Activated CD4-positive, alpha-beta T cell treated with anti-CD3 and anti-CD28 coated beads for 36 hours (primary cell): ENCODE results near the gene FUS. TPM values are rescaled to one million over a fixed set of nuclear protein-coding genes. Genes with fewer than 3 reads are reported as not detected.
"Not testable (repeated sequence)": the region's sequence is repeated elsewhere in the genome, so short reads cannot be mapped to it uniquely, and the experiment has no call there.

Experiments
- ATAC-seq: fragments of 200-7000 bp; cut with Tn5 transposase; one replicate; pipeline ENCODE4 v1.10.0; 2021; ENCODE audit warnings: mild to moderate bottlenecking, moderate library complexity
- CTCF ChIA-PET: fragments of 350-600 bp; sonication (Branson Sonifier 250); formaldehyde crosslinking; loops from one replicate; lab custom pipeline; 2021; ENCODE audit warnings: antibody characterized with exemption; lab: Charles Lee
- POLR2A ChIA-PET: fragments of 350-600 bp; sonication (Branson Sonifier 250); formaldehyde crosslinking; loops from one replicate; lab custom pipeline; 2021; ENCODE audit warnings: antibody characterized with exemption, inconsistent platforms; lab: Charles Lee
- DNase-seq: peaks from one replicate; pipeline ENCODE4 v3.0.0-alpha.2; 2020
- H3K27ac Mint-ChIP-seq: one replicate; pipeline ENCODE4 v1.8.0; 2021; ENCODE audit warnings: mixed read lengths
- H3K27me3 Mint-ChIP-seq: one replicate; pipeline ENCODE4 v1.8.0; 2021; ENCODE audit warnings: mixed read lengths
- H3K36me3 Mint-ChIP-seq: one replicate; pipeline ENCODE4 v1.8.0; 2021; ENCODE audit warnings: low read depth, mixed read lengths
- H3K4me1 Mint-ChIP-seq: one replicate; pipeline ENCODE4 v1.8.0; 2021; ENCODE audit warnings: mixed read lengths
- H3K4me3 Mint-ChIP-seq: one replicate; pipeline ENCODE4 v1.8.0; 2021; ENCODE audit warnings: mild to moderate bottlenecking, moderate library complexity, mixed read lengths
- H3K9me3 Mint-ChIP-seq: one replicate; pipeline ENCODE4 v1.8.0; 2021; ENCODE audit warnings: low read depth, mixed read lengths
- intact Hi-C, 2 experiments: fragments of 100-400 bp; cut with DNase I in 1 of 2; cut with micrococcal nuclease in 1 of 2; formaldehyde crosslinking; loops; one replicate each; pipeline versions ENCODE4 v1.14.2 to v1.15.1; 2022 to 2024; cut with DNase I, micrococcal nuclease
- total RNA-seq, 2 experiments: library from RNA; stranded (reverse); gene quantifications; one replicate each; pipeline ENCODE4 v1.2.3, GENCODE V29; 2021

FUS gene
- total RNA-seq, 2 experiments from 2014 or later = 647 to 648 TPM

DNA sequence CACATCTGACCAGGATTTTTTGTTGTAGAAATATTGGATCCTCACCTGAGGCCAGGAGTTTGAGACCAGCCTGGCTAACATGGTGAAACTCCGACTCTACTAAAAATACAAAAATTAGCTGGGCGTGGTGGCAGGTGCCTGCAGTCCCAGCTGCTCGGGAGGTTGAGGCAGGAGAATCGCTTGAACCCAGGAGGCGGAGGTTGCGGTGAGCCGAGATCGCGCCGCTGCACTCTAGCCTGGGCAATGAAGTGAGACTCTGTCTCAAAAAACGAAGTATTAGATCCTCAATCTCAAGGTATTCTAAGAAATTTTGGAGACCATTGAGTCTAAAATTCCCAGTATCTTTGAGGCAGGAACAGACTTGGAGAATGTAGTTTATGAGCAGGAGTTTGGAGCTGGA, 15.9 kb downstream of the FUS start:
- H3K27me3 Mint-ChIP-seq, H3K4me3 Mint-ChIP-seq, H3K27ac Mint-ChIP-seq, ATAC-seq, H3K9me3 Mint-ChIP-seq, DNase-seq: not testable (repeated sequence)
- peaks cover 58% of the 10 kb centered on the region for H3K4me1 Mint-ChIP-seq
- peaks cover 68% of the 10 kb centered on the region for H3K36me3 Mint-ChIP-seq
- intact Hi-C loops = loop anchor here (1.0 to 5.0 kb wide), 4 partner anchors 10 to 246 kb away; partner anchors contain the start of gene ZNF843 (in 1 of the 2)
- ChIA-PET POLR2A (interaction anchor here (0.8 to 1.6 kb wide), 7 partner anchors 8 to 197 kb away, joined by 3 to 8 read pairs (median 4); no protein-coding TSS in a partner anchor), CTCF (interaction anchor here (1.2 kb wide), 1 partner anchor 187 kb away, joined by 3 read pairs; no protein-coding TSS in a partner anchor)

DNA sequence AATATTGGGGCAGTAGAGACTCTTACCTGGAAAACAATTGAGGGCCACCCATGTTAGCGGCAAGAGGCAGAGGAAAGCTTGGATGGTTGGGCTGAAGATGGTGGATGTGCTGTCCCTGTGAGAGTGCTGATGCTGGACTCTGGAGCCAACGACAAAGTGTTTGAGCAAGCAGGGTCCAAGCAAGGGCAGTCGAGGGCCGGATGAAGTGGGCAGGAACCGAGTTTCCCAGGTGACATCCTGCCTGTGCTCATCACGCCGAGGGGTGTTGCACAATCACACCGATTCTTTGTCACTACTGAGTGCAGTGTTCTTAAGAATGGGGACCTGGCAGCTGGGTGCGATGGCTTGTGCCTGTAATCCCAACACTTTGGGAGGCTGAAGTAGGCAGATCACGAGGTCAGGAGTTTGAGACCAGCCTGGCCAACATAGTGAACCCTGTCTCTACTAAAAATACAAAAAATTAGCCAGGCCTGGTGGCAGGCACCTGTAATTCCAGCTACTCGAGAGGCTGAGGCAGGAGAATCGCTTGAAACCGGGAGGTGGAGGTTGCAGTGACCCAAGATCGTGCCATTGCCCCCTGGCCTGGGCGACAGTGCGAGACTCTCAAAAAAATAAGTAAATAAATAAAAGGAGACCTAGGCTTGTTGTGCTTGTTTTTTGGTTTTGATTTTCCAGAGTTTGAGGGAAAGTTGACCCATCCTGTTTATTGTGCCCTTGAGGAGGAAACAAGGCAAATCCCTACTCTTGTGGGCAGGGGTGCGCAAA, 16.6 kb downstream of the FUS start:
- H3K9me3 Mint-ChIP-seq = no peaks in the 10 kb centered on the region
- intact Hi-C loops = loop anchor here (2.0 to 5.0 kb wide), 3 partner anchors 14 to 246 kb away; partner anchors contain the start of gene ZNF843 (in 1 of the 2)
- ATAC-seq (no peak), DNase-seq (no peak)
- POLR2A ChIA-PET = interaction anchor here (0.6 to 2.3 kb wide), 7 partner anchors 9 to 241 kb away, joined by 3 to 12 read pairs (median 4); partner anchors contain the start of gene FUS
- no peaks in the 10 kb centered on the region for H3K27me3 Mint-ChIP-seq
- H3K36me3 Mint-ChIP-seq = peaks cover 65% of the 10 kb centered on the region
- H3K4me3 Mint-ChIP-seq = no peak overlapping the region
- H3K27ac Mint-ChIP-seq = no peak overlapping the region
- peaks cover 61% of the 10 kb centered on the region for H3K4me1 Mint-ChIP-seq
- CTCF ChIA-PET = interaction anchor here (1.2 kb wide), 1 partner anchor 187 kb away, joined by 3 read pairs; no protein-coding TSS in a partner anchor

DNA sequence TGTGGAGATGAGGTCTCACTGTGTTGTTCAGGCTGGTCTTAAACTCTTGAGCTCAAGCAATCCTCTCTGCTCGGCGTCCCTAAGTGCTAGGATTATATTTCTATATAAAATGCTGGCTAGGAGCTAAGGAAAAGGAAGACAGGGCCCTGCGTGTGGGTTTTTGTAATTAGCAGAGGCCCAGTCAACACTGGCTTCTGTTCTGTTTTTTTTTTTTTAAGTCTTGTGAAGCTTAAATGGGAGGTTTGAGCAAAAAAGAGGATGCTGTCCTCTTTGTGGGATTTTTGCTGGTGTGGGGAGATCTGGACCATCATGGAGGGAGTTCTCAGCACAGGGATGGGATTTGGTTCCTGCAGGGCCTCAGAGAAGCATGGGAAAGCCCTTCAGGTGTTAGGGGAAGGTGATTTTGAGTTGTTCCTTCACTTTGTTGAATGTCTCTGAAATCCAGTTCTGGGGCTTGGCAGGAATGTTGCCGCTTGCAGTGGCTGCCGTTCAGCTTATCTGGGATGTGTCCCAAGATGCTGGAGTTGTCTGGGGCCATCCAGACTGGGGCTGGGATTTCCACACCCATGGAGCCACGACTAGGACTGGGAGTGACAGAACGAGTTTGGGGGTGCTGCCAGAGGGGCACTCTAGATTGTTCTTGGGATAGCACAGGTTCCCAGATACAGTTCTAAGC, 18.4 kb downstream of the FUS start:
- Mint-ChIP-seq H3K27me3 (no peaks in the 10 kb centered on the region), H3K9me3 (no peaks in the 10 kb centered on the region), H3K4me1 (peaks cover 64% of the 10 kb centered on the region), H3K27ac (peak overlapping the region; percentile 4), H3K4me3 (no peak overlapping the region), H3K36me3 (peaks cover 48% of the 10 kb centered on the region)
- no peak for DNase-seq
- intact Hi-C loops = loop anchor here in 1 of 2 experiments (5.0 kb wide), 1 partner anchor 244 kb away; the partner anchor contains the start of gene ZNF843
- ATAC-seq = no peak
- CTCF ChIA-PET = interaction anchor here (0.7 to 1.0 kb wide), 2 partner anchors 21 to 41 kb away, joined by 4 read pairs; no protein-coding TSS in a partner anchor
- POLR2A ChIA-PET = interaction anchor here (0.6 to 2.3 kb wide), 11 partner anchors 8 to 302 kb away, joined by 3 to 12 read pairs (median 3); partner anchors contain the start of gene KAT8

DNA sequence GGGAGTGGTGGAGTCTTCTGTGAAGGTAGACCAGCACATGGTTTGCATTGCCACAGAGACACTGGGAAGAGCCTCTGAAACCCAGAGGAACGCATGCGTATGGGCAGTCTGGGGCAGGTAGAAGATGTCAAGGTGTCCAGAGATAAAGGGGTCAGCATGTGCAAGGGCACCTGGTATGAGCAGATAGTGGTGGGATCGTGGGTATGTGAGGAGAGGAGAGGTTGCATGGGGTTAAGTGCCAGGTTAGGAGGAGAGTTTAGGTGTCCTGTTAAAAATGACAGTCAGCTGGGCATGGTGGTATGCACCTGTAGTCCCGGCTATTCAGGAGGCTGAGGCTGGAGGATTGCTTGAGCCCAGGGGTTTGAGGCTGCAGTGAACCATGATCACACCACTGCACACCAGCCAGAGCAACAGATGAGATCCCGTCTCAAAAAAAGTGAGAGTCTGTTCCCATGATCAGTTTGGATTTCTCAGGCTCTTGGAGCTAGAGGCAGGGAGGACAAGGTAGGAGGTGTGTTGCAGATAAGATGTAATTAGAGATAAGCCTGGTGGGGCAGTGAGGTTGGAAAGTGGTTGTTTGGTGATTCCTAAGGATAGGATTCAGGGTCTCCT, 19.6 kb downstream of the FUS start:
- intact Hi-C loops = loop anchor here (5.0 kb wide), 3 partner anchors 188 to 668 kb away; partner anchors contain the start of gene ZNF843 (in 2 of the 2)
- Mint-ChIP-seq H3K36me3 (peaks cover 37% of the 10 kb centered on the region), H3K9me3 (no peaks in the 10 kb centered on the region), H3K4me3 (no peak overlapping the region), H3K4me1 (peaks cover 57% of the 10 kb centered on the region), H3K27ac (peak overlapping the region; percentile 40), H3K27me3 (no peaks in the 10 kb centered on the region)
- DNase-seq = no peak
- POLR2A ChIA-PET = interaction anchor here (0.6 to 3.2 kb wide), 6 partner anchors 11 to 150 kb away, joined by 3 to 11 read pairs (median 4); partner anchors contain the start of gene KAT8
- no peak for ATAC-seq
- CTCF ChIA-PET = interaction anchor here (1.2 kb wide), 1 partner anchor 231 kb away, joined by 4 read pairs; no protein-coding TSS in a partner anchor

DNA sequence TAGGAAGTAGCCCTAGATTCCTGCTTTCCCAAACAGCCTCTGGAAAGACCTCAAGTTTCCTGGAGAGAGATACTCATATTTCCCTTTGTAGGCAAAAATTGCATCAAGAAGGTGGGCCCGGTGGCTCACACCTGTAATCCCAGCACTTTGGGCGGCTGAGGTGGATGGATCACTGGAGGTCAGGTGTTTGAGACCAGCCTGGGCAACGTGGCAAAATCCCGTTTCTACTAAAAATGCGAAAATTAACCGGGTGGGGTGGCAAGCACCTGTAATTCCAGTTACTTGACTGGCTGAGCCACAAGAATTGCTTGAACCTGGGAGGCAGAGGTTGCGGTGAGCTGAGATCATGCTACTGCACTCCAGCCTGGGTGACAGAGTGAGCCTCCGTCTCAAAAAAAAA, 20.2 kb downstream of the FUS start:
- Mint-ChIP-seq H3K27ac (peak overlapping the region; percentile 40), H3K4me1 (peaks cover 51% of the 10 kb centered on the region), H3K36me3 (peaks cover 32% of the 10 kb centered on the region)
- ChIA-PET CTCF (interaction anchor here (0.9 to 1.2 kb wide), 2 partner anchors 15 to 230 kb away, joined by 4 to 7 read pairs; no protein-coding TSS in a partner anchor), POLR2A (interaction anchor here (0.6 to 3.2 kb wide), 9 partner anchors 10 to 58 kb away, joined by 3 to 11 read pairs (median 4); partner anchors contain the start of genes FUS and PYDC1)
- H3K9me3 Mint-ChIP-seq, H3K4me3 Mint-ChIP-seq, H3K27me3 Mint-ChIP-seq, DNase-seq, ATAC-seq: not testable (repeated sequence)
- intact Hi-C loops = loop anchor here in 1 of 2 experiments (5.0 kb wide), 3 partner anchors 187 to 667 kb away; partner anchors contain the start of gene ZNF843

DNA sequence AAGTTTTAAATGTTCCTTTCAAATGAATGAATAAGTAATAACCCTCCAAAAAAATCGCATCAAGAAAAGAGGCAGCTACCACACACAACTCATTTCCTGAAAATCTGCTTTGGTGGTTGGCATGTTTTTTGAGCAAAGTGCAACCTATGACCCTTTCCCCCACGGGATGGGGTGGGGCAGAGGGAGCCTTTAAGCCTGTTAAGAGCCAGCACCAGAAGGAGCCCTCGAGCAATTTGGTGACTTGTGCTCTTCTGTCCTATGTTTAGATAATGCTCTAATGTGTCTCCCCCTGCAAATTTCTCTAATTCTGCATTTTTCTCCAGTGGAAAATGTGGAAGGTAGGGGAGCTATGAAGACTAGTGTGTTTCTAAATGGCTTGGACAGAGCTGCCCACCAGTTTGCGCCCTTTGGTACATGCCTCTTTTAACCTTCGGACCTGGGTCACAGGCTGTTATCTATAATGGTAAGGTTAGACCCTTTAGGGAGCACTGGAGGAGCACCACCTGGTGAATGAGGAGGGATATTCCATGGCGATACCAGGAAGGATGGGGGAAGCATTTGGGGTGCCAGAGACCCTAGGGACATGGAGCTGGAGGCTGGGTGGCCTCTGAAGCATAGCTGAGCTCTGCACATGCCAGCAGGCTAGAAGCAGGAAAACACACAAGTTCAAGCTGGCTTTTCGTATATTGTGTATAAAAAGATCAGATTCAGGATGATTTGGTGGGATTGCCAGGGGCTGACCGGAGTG, 21.1 kb downstream of the FUS start:
- H3K27me3 Mint-ChIP-seq = no peaks in the 10 kb centered on the region
- H3K27ac Mint-ChIP-seq = peak overlapping the region; percentile 52
- peak; percentile 73 for DNase-seq
- CTCF ChIA-PET = interaction anchor here (0.5 to 1.3 kb wide), 9 partner anchors 14 to 665 kb away, joined by 3 to 7 read pairs (median 4); no protein-coding TSS in a partner anchor
- POLR2A ChIA-PET = interaction anchor here (0.7 to 3.2 kb wide), 13 partner anchors 8 to 255 kb away, joined by 3 to 11 read pairs (median 4); partner anchors contain the start of genes FUS and PYDC1
- H3K4me3 Mint-ChIP-seq = peak overlapping the region; percentile 71
- ATAC-seq = peak; percentile 66
- intact Hi-C loops = loop anchor here in 1 of 2 experiments (5.0 kb wide), 3 partner anchors 186 to 666 kb away; partner anchors contain the start of gene ZNF843
- H3K36me3 Mint-ChIP-seq = peaks cover 24% of the 10 kb centered on the region
- H3K9me3 Mint-ChIP-seq = no peaks in the 10 kb centered on the region
- H3K4me1 Mint-ChIP-seq = peaks cover 50% of the 10 kb centered on the region

DNA sequence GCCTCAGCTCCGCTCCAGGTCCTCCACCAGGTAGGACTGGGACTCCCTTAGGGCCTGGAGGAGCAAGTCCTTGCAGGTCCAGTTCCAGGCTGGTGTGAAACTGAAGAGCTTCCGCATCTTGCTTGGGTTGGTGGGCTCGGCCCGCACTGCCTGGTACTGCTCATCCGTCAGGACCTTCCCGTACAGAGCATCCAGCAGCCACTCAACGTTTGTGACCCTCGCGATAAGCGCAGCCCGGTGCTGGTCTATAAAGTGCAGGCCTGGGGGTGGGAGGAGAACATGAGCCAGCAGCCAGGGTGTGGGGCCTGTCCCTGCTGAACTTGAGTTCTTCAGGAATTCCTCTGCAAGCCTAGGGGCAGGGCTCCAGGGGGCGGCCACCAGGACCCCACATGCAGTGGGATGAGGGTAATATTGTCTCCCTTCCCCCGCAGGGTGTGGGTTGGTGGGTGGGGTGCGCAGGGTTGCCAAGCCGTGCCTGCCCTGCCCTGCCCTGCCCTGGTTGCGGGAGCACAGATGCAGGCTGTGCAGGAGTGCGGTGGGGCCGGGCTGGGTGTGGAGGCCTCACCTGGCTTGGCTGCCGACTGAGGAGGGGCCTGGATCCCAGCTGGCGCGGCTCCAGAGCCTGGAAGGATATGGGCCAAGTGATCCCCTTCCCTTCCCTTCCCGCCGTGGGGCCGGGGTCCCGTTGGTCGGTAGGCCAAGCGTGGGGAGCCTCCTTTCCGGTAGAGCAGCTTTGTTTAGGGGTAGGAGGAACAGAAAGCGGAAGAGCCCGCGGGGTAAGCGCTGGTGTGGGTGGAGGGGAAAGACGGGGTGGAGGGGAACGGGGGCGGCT, 21.9 kb downstream of the FUS start:
- DNase-seq (peak; percentile 58), ATAC-seq (peak; percentile 46)
- intact Hi-C loops = loop anchor here in 1 of 2 experiments (5.0 kb wide), 3 partner anchors 186 to 666 kb away; partner anchors contain the start of gene ZNF843
- H3K4me1 Mint-ChIP-seq = peaks cover 47% of the 10 kb centered on the region
- ChIA-PET POLR2A (interaction anchor here (0.7 to 3.2 kb wide), 11 partner anchors 9 to 676 kb away, joined by 3 to 13 read pairs (median 4); partner anchors contain the start of genes FUS and PYDC1), CTCF (interaction anchor here (0.5 to 1.6 kb wide), 9 partner anchors 17 to 664 kb away, joined by 3 to 6 read pairs (median 3); no protein-coding TSS in a partner anchor)
- H3K27me3 Mint-ChIP-seq = peaks cover 2% of the 10 kb centered on the region
- peak overlapping the region; percentile 71 for H3K4me3 Mint-ChIP-seq
- peaks cover 18% of the 10 kb centered on the region for H3K36me3 Mint-ChIP-seq
- H3K9me3 Mint-ChIP-seq = no peaks in the 10 kb centered on the region
- peak overlapping the region; percentile 52 for H3K27ac Mint-ChIP-seq

DNA sequence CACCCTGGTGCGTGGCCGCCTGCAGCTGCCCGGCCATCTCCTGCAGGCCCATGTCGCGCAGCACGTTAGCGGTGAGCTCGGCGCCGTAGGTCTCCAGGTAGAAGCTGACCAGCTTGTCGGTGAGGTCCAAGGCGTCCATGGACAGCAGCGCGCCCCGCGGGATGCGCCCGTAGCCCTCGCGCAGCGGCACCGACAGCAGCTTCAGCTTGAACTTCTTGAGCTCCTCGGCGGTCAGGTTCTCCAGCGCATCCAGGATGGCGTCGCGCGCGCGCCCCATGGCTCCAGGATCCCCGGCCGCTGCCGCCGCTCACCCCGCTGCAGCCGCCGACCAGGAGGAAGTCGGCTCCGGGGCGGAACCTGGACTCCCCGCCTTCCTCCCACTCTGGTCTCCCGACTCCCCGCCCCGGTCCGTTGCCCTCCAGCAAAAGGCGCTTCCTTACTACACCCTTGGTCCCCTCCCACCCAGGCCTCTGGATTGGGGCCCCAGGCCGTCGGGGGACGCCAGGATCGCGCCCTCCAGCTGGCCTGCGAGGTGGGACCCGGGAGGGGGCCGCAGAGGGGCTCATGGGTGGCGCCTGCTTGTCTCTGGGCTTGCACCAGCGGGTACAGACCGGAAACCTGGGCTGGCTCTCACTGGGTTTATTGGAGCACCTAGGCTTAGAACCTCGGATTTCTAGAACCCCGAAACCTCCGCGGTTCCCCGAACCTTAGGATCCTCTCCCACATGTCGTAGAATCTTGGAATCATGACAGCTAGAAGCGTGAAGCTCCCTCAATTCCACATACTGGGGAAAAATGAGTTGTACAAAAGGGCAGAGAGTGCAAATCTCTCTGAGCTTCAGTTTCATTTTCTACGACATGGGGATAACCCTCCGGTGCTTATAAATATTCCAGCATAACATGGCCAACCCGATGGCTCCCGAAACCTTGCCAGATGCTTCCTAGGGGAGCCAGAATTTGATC, 22.8 kb downstream of the FUS start, which contains the start of gene PYCARD:
Gene PYCARD, minus strand, starts transcription at position 347 of the 962 bp plus-strand sequence. Its CDS starts 70 bp downstream, at position 277.
- DNase-seq (peak; percentile 53), ATAC-seq (peak; percentile 7)
- POLR2A ChIA-PET = interaction anchor here (0.7 to 3.2 kb wide), 7 partner anchors 8 to 675 kb away, joined by 3 to 13 read pairs (median 4); partner anchors contain the start of genes FUS and PYDC1
- H3K27me3 Mint-ChIP-seq = peaks cover 3% of the 10 kb centered on the region
- H3K4me3 Mint-ChIP-seq = peak within 1 kb of the TSS; percentile 71
- intact Hi-C loops = loop anchor here in 1 of 2 experiments (5.0 kb wide), 3 partner anchors 185 to 665 kb away; partner anchors contain the start of gene ZNF843
- peaks cover 47% of the 10 kb centered on the region for H3K4me1 Mint-ChIP-seq
- peaks cover 17% of the 10 kb centered on the region for H3K36me3 Mint-ChIP-seq
- CTCF ChIA-PET = interaction anchor here (0.8 to 1.6 kb wide), 4 partner anchors 39 to 258 kb away, joined by 3 to 6 read pairs (median 3); partner anchors contain the start of gene ZNF843
- no peaks in the 10 kb centered on the region for H3K9me3 Mint-ChIP-seq
- peak within 1 kb of the TSS; percentile 52 for H3K27ac Mint-ChIP-seq
